Heart left ventricle (tissue), 16 donors: ENCODE measurements around the gene HDAC4. TPM values are rescaled to one million over a fixed set of nuclear protein-coding genes. Genes with fewer than 3 reads are reported as not detected.

Source experiments
- ATAC-seq, 4 donors: fragments of 200-7000 bp; cut with Tn5 transposase; one replicate each; pipeline ENCODE4 v1.9.1; 2020 to 2022; ENCODE audit warnings: moderate library complexity in 4 of 4, mild to moderate bottlenecking in 3 of 4, moderate number of reproducible peaks in 1 of 4
- DNase-seq, 5 donors: peaks; one replicate each; pipeline ENCODE4 v3.0.0-alpha.2; 2020
- H3K27ac ChIP-seq, 12 donors: fragments of 200-600 bp; sonication (generic) in 4 of 12; one replicate each; pipeline versions ENCODE4 v1.5.0 to v1.8.0; 2016 to 2022; ENCODE audit warnings: mild to moderate bottlenecking in 2 of 12
- H3K27me3 ChIP-seq, 9 donors: fragments of 200-600 bp; sonication (generic) in 2 of 9; one replicate each; pipeline versions ENCODE4 v1.5.1 to v1.8.0; 2016 to 2022; ENCODE audit warnings: mild to moderate bottlenecking in 3 of 9
- H3K36me3 ChIP-seq, 9 donors: fragments of 200-600 bp; sonication (generic) in 2 of 9; one replicate each; pipeline versions ENCODE4 v1.5.0 to v1.8.0; 2018 to 2022; ENCODE audit warnings: mild to moderate bottlenecking in 2 of 9
- H3K4me1 ChIP-seq, 12 donors: fragments of 200-600 bp; sonication (generic) in 4 of 12; one replicate each; pipeline versions ENCODE4 v1.5.0 to v1.8.0; 2016 to 2022; ENCODE audit warnings: mild to moderate bottlenecking in 3 of 12
- H3K4me3 ChIP-seq, 12 donors: fragments of 200-600 bp; sonication (generic) in 4 of 12; one replicate each; pipeline versions ENCODE4 v1.5.0 to v1.8.0; 2017 to 2022; ENCODE audit warnings: mild to moderate bottlenecking in 9 of 12, moderate library complexity in 4 of 12
- H3K9me3 ChIP-seq, 12 donors: fragments of 200-600 bp; sonication (generic) in 4 of 12; one replicate each; pipeline versions ENCODE4 v1.5.0 to v1.8.0; 2016 to 2022; ENCODE audit warnings: mild to moderate bottlenecking in 1 of 12
- CTCF ChIP-seq, 12 donors: fragments of 200-600 bp; sonication (generic) in 4 of 12; IDR thresholded peaks; one replicate each; pipeline versions ENCODE4 v1.5.0 to v1.8.0; 2018 to 2022; ENCODE audit warnings: antibody characterized with exemption in 12 of 12, mild to moderate bottlenecking in 5 of 12
- POLR2A ChIP-seq, 2 donors: fragments of 450-650 bp; IDR thresholded peaks; one replicate each; pipeline ENCODE4 v1.6.1; 2017; ENCODE audit warnings: antibody characterized with exemption in 2 of 2, mild to moderate bottlenecking in 2 of 2, moderate library complexity in 2 of 2
- WGBS, 4 donors: extraction: QIAGEN DNeasy Blood & Tissue Kit in 2 of 4; methylation state at CpG; one replicate each; pipeline versions ENCODE4 v1.1.5 to v1.1.7; 2013 to 2018; 5-methylcytosine and 5-hydroxymethylcytosine counted together
- intact Hi-C, 10 donors: fragments of 100-400 bp; cut with DNase I; formaldehyde crosslinking; loops; one replicate each; pipeline versions ENCODE4 v1.11.1 to v1.14.2; 2022
- polyA plus RNA-seq, 2 donors: library from polyadenylated mRNA; stranded (reverse); fragments of 200-250 nt; gene quantifications; one replicate each; pipeline ENCODE4 v1.2.3, GENCODE V29; 2013
- total RNA-seq, 9 donors: library from RNA; depleted of rRNA in 2 of 9; stranded (reverse); fragments of >200 nt in 2 of 9; fragmentation: NEBNext Ultra II Directional in 3 of 9; extraction: Animal tissue kit (Norgen Biotek cat#: 25700) in 3 of 9; gene quantifications; one replicate each; pipeline versions ENCODE4 v1.1.0 to v1.2.4, GENCODE V29; 2016 to 2023
- donor health status: ischemic (EF 13 %, LVEDD 7.1; RV severe dilation, severe dysfunction).
- donor health status: healthy with polysubstance abuse.
- donor health status: DM: no; HTN: yes; CAD: no.
- donor health status: DM: no; HTN: no; CAD: no.
- donor health status: ischemic (EF 25% LVEDD 6.9; RV normal size, moderate dysfunction).
- donor health status: ischemic (EF 25% LVEDD 5.7; RV mildly dilated, moderate dysfunction).
- donor health status: healthy.
- donor health status: DM: yes; HTN: yes; CAD: no.
- donor health status: ischemic (EF 35%, LVEDD 5.7; RV mildly dilated, moderate dysfunction).
- donor health status: nonischemic (EF 11% LVEDD 7.7; RV severe dilation, severe dysfunction).
- donor health status: DM: yes; HTN: yes; CAD: no.
- donor health status: PGD.
- donor health status: ischemic (EF 29% LVEDD 5.4; RV normal size, mild dysfunction).
- donor health status: nonischemic (EF 23%, LVEDD 6.1; RV moderate dilation, normal function).

The HDAC4 gene
- total and polyA plus RNA-seq, 11 donors, result 13.9 to 37.6 (median 27.5) TPM

GRCh38 chr2:239438995-239439753 lies 38.4 kb upstream of the HDAC4 start:
- peaks cover 0 to 6% (median 0%) of the 10 kb centered on the region in 12 donors for H3K9me3 ChIP-seq
- intact Hi-C loops, result no loop called here
- DNase-seq (no peak), ATAC-seq (peak in 2 of 4 donors; percentile 7 to 33)
- H3K27me3 ChIP-seq, result peaks cover 0 to 42% (median 14%) of the 10 kb centered on the region in 9 donors
- no peak overlapping the region for H3K4me3 ChIP-seq
- H3K36me3 ChIP-seq, result no peaks in the 10 kb centered on the region
- TF ChIP-seq POLR2A (IDR thresholded peaks at IDR 0.05) (no peak), CTCF (IDR thresholded peaks at IDR 0.05) (no peak)
- H3K4me1 ChIP-seq, result peaks cover 0 to 43% (median 8%) of the 10 kb centered on the region in 12 donors
- peak overlapping the region in 1 of 12 donors; percentile 65 for H3K27ac ChIP-seq
- 86 to 90% (median 89%) methylated on average over 21 of the region's 21 CpGs for WGBS, 4 donors

GRCh38 chr2:239438368-239438767 lies 37.5 kb upstream of the HDAC4 start:
- Histone ChIP-seq H3K4me3 (no peak overlapping the region), H3K36me3 (no peaks in the 10 kb centered on the region), H3K27ac (peak overlapping the region in 1 of 12 donors; percentile 65), H3K9me3 (peaks cover 0 to 14% (median 2%) of the 10 kb centered on the region in 12 donors), H3K27me3 (peaks cover 0 to 42% (median 16%) of the 10 kb centered on the region in 9 donors), H3K4me1 (peaks cover 0 to 43% (median 8%) of the 10 kb centered on the region in 12 donors)
- DNase-seq, result no peak
- ATAC-seq, result no peak
- WGBS, 4 donors, result 81 to 90% (median 86%) methylated on average over 3 of the region's 3 CpGs
- intact Hi-C loops, result no loop called here
- no peak for TF ChIP-seq POLR2A (IDR thresholded peaks at IDR 0.05)
- TF ChIP-seq CTCF (IDR thresholded peaks at IDR 0.05), result no peak

- H3K4me1 ChIP-seq, result peaks cover 0 to 41% (median 8%) of the 10 kb centered on the region in 12 donors
- intact Hi-C loops, result no loop called here
- WGBS, 4 donors, result 86 to 98% (median 92%) methylated on average over 2 of the region's 2 CpGs
- peak overlapping the region in 1 of 12 donors; percentile 63 for H3K27ac ChIP-seq
- H3K9me3 ChIP-seq, result peaks cover 0 to 20% (median 5%) of the 10 kb centered on the region in 12 donors
- H3K4me3 ChIP-seq, result no peak overlapping the region
- no peaks in the 10 kb centered on the region for H3K36me3 ChIP-seq
- ATAC-seq, result no peak
- TF ChIP-seq POLR2A (IDR thresholded peaks at IDR 0.05) (no peak), CTCF (IDR thresholded peaks at IDR 0.05) (no peak)
- peaks cover 0 to 40% (median 12%) of the 10 kb centered on the region in 9 donors for H3K27me3 ChIP-seq
- DNase-seq, result no peak
Observed at GRCh38 chr2:239436669-239437335, 36.0 kb upstream of the HDAC4 start.

DNA sequence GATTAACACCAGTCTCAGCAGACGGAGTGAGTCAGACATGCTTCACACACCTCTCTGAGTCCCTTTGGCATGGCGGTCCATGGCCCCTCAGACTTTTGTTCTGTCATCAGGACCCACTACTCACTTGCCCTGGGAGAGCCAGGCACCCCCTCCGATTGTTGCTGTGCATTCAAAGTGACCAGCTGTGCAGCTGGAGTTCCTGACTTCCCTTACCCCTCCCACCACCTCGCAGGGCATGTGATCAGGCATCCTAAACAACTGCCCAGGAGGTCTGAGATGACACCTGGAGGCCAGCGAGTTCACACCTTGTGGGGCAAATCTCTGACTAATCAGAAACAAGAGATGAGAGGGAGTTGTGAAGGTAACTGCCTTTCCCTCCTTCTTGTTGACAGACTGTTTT lies 35.3 kb upstream of the HDAC4 start:
- intact Hi-C loops, result no loop called here
- peaks cover 0 to 35% (median 9%) of the 10 kb centered on the region in 9 donors for H3K27me3 ChIP-seq
- no peak for ATAC-seq
- 64 to 73% (median 68%) methylated on average over 5 of the region's 5 CpGs for WGBS, 4 donors
- H3K36me3 ChIP-seq, result no peaks in the 10 kb centered on the region
- no peak overlapping the region for H3K4me3 ChIP-seq
- peak overlapping the region in 1 of 12 donors; percentile 63 for H3K27ac ChIP-seq
- H3K9me3 ChIP-seq, result peaks cover 0 to 20% (median 5%) of the 10 kb centered on the region in 12 donors
- no peak for DNase-seq
- TF ChIP-seq POLR2A (IDR thresholded peaks at IDR 0.05) (no peak), CTCF (IDR thresholded peaks at IDR 0.05) (no peak)
- H3K4me1 ChIP-seq, result peaks cover 0 to 34% (median 8%) of the 10 kb centered on the region in 12 donors
